ENCODE measurements around the gene FBXO22. TPM values are rescaled to one million over a fixed set of nuclear protein-coding genes. Genes with fewer than 3 reads are reported as not detected.

FBXO22 gene
- total and polyA plus RNA-seq, 2 of the 8 experiments (the other 6 are each of a cell fraction or from before 2014, with no cell fraction given) = 33.2 to 67.3 TPM

DNA sequence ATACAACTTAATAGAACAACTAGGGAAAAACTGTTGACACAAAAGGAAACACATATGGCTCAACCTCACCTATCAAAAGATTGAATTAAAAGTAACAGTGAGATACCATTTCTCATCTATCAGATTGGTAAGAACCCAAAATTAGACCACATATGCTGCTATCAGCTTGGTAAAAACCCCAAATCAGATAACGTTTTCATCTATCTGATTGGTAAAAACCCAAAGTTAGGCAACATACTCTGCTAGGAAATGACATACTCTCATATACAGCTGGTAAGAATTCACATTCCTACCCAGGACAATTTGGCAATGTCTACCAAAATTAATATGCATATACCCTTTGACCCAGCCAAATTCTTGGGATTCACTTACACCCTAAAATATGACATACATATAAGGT is 82.3 kb downstream of the FBXO22 start (continued):
- TF ChIP-seq, protein P1, sequence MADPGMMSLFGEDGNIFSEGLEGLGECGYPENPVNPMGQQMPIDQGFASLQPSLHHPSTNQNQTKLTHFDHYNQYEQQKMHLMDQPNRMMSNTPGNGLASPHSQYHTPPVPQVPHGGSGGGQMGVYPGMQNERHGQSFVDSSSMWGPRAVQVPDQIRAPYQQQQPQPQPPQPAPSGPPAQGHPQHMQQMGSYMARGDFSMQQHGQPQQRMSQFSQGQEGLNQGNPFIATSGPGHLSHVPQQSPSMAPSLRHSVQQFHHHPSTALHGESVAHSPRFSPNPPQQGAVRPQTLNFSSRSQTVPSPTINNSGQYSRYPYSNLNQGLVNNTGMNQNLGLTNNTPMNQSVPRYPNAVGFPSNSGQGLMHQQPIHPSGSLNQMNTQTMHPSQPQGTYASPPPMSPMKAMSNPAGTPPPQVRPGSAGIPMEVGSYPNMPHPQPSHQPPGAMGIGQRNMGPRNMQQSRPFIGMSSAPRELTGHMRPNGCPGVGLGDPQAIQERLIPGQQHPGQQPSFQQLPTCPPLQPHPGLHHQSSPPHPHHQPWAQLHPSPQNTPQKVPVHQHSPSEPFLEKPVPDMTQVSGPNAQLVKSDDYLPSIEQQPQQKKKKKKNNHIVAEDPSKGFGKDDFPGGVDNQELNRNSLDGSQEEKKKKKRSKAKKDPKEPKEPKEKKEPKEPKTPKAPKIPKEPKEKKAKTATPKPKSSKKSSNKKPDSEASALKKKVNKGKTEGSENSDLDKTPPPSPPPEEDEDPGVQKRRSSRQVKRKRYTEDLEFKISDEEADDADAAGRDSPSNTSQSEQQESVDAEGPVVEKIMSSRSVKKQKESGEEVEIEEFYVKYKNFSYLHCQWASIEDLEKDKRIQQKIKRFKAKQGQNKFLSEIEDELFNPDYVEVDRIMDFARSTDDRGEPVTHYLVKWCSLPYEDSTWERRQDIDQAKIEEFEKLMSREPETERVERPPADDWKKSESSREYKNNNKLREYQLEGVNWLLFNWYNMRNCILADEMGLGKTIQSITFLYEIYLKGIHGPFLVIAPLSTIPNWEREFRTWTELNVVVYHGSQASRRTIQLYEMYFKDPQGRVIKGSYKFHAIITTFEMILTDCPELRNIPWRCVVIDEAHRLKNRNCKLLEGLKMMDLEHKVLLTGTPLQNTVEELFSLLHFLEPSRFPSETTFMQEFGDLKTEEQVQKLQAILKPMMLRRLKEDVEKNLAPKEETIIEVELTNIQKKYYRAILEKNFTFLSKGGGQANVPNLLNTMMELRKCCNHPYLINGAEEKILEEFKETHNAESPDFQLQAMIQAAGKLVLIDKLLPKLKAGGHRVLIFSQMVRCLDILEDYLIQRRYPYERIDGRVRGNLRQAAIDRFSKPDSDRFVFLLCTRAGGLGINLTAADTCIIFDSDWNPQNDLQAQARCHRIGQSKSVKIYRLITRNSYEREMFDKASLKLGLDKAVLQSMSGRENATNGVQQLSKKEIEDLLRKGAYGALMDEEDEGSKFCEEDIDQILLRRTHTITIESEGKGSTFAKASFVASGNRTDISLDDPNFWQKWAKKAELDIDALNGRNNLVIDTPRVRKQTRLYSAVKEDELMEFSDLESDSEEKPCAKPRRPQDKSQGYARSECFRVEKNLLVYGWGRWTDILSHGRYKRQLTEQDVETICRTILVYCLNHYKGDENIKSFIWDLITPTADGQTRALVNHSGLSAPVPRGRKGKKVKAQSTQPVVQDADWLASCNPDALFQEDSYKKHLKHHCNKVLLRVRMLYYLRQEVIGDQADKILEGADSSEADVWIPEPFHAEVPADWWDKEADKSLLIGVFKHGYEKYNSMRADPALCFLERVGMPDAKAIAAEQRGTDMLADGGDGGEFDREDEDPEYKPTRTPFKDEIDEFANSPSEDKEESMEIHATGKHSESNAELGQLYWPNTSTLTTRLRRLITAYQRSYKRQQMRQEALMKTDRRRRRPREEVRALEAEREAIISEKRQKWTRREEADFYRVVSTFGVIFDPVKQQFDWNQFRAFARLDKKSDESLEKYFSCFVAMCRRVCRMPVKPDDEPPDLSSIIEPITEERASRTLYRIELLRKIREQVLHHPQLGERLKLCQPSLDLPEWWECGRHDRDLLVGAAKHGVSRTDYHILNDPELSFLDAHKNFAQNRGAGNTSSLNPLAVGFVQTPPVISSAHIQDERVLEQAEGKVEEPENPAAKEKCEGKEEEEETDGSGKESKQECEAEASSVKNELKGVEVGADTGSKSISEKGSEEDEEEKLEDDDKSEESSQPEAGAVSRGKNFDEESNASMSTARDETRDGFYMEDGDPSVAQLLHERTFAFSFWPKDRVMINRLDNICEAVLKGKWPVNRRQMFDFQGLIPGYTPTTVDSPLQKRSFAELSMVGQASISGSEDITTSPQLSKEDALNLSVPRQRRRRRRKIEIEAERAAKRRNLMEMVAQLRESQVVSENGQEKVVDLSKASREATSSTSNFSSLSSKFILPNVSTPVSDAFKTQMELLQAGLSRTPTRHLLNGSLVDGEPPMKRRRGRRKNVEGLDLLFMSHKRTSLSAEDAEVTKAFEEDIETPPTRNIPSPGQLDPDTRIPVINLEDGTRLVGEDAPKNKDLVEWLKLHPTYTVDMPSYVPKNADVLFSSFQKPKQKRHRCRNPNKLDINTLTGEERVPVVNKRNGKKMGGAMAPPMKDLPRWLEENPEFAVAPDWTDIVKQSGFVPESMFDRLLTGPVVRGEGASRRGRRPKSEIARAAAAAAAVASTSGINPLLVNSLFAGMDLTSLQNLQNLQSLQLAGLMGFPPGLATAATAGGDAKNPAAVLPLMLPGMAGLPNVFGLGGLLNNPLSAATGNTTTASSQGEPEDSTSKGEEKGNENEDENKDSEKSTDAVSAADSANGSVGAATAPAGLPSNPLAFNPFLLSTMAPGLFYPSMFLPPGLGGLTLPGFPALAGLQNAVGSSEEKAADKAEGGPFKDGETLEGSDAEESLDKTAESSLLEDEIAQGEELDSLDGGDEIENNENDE (IDR thresholded peaks at IDR 0.05; ENCODE audit: insufficient replicate concordance, low read length) = no peak
- TF ChIP-seq NANOG (IDR thresholded peaks at IDR 0.05; ENCODE audit: insufficient read depth, low read depth, low read length, poor library complexity, severe bottlenecking) (no peak), PHF8 (conservative IDR thresholded peaks at IDR 0.05; ENCODE audit: low read depth, low read length) (no peak), ASH2L (IDR thresholded peaks at IDR 0.05; ENCODE audit: low read length) (no peak), SIX5 (IDR thresholded peaks at IDR 0.05; ENCODE audit: low read depth, low read length) (no peak), KDM5A (IDR thresholded peaks at IDR 0.05; ENCODE audit: low read length) (no peak), KDM4A (IDR thresholded peaks at IDR 0.05; ENCODE audit: low read depth, low read length, severe bottlenecking) (no peak)
- TF ChIP-seq, protein P2, sequence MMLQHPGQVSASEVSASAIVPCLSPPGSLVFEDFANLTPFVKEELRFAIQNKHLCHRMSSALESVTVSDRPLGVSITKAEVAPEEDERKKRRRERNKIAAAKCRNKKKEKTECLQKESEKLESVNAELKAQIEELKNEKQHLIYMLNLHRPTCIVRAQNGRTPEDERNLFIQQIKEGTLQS (IDR thresholded peaks at IDR 0.05; ENCODE audit: insufficient read depth, low read depth, low read length) = no peak
